GM23338 (cell line): Measurements from ENCODE around the gene GRK5.

Experiments
- EZH2 ChIP-seq: fragments of 200-600 bp; sonication (generic); IDR thresholded peaks from one replicate; pipeline ENCODE4 v1.8.0; 2017; ENCODE audit warnings: antibody characterized with exemption, mild to moderate bottlenecking, low read depth; ENCODE audit not compliant: unreplicated experiment
- JUNB ChIP-seq: IDR thresholded peaks from one replicate; pipeline ENCODE4 v1.6.1; 2016; ENCODE audit warnings: antibody characterized with exemption; ENCODE audit not compliant: unreplicated experiment
- ZNF114 ChIP-seq: fragments of 250-450 bp; sonication (Bioruptor Pico); IDR thresholded peaks from 2 replicates; pipeline ENCODE4 v1.5.0; 2020; ENCODE audit warnings: mild to moderate bottlenecking, moderate library complexity
- TF ChIP-seq, protein P1 (sequence below), 2 experiments: fragments of 200-600 bp in 1 of 2; sonication (generic) in 1 of 2; conservative IDR thresholded peaks; 2 replicates each; pipeline versions ENCODE4 v1.5.1 to v1.6.1; 2016 to 2017; ENCODE audit warnings: antibody characterized with exemption in 2 of 2, low read depth in 2 of 2, mild to moderate bottlenecking in 2 of 2, moderate library complexity in 1 of 2
- TF ChIP-seq, protein P2 (sequence below): IDR thresholded peaks from one replicate; pipeline ENCODE4 v1.6.1; 2018; ENCODE audit warnings: antibody characterized with exemption; ENCODE audit not compliant: unreplicated experiment

DNA sequence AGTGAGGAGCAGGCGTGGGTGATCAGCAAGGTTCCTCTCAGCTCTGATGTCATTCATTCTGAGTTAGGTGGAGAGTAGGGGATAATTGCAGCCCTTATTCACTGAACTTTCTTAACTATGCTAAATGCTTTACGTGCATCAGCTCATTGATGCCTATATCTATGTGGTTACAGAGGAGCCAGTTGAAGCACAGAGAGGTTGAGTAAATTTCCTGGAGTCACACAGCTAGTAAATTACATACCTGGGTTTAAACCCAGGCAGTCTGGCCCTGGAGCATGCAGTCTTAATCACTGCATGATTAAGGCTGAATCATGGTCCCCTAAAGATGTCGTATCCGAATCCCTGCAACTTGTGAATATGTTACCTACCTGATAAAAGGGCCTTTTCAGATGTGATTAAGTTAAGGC lies 99.6 kb downstream of the GRK5 start:
- TF ChIP-seq, protein P1, sequence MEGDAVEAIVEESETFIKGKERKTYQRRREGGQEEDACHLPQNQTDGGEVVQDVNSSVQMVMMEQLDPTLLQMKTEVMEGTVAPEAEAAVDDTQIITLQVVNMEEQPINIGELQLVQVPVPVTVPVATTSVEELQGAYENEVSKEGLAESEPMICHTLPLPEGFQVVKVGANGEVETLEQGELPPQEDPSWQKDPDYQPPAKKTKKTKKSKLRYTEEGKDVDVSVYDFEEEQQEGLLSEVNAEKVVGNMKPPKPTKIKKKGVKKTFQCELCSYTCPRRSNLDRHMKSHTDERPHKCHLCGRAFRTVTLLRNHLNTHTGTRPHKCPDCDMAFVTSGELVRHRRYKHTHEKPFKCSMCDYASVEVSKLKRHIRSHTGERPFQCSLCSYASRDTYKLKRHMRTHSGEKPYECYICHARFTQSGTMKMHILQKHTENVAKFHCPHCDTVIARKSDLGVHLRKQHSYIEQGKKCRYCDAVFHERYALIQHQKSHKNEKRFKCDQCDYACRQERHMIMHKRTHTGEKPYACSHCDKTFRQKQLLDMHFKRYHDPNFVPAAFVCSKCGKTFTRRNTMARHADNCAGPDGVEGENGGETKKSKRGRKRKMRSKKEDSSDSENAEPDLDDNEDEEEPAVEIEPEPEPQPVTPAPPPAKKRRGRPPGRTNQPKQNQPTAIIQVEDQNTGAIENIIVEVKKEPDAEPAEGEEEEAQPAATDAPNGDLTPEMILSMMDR (conservative IDR thresholded peaks at IDR 0.05; ENCODE audit: low read depth in 2 of 2), result no peak
- TF ChIP-seq ZNF114 (CRISPR knock-in tag), result no peak
- TF ChIP-seq EZH2, result no peak
- TF ChIP-seq, protein P2, sequence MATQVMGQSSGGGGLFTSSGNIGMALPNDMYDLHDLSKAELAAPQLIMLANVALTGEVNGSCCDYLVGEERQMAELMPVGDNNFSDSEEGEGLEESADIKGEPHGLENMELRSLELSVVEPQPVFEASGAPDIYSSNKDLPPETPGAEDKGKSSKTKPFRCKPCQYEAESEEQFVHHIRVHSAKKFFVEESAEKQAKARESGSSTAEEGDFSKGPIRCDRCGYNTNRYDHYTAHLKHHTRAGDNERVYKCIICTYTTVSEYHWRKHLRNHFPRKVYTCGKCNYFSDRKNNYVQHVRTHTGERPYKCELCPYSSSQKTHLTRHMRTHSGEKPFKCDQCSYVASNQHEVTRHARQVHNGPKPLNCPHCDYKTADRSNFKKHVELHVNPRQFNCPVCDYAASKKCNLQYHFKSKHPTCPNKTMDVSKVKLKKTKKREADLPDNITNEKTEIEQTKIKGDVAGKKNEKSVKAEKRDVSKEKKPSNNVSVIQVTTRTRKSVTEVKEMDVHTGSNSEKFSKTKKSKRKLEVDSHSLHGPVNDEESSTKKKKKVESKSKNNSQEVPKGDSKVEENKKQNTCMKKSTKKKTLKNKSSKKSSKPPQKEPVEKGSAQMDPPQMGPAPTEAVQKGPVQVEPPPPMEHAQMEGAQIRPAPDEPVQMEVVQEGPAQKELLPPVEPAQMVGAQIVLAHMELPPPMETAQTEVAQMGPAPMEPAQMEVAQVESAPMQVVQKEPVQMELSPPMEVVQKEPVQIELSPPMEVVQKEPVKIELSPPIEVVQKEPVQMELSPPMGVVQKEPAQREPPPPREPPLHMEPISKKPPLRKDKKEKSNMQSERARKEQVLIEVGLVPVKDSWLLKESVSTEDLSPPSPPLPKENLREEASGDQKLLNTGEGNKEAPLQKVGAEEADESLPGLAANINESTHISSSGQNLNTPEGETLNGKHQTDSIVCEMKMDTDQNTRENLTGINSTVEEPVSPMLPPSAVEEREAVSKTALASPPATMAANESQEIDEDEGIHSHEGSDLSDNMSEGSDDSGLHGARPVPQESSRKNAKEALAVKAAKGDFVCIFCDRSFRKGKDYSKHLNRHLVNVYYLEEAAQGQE, result no peak
- TF ChIP-seq JUNB, result no peak
